SW 1271 (cell line): Measurements from ENCODE around the gene IQGAP2.
"Not testable (repeated sequence)": the region's sequence is repeated elsewhere in the genome, so short reads cannot be mapped to it uniquely, and the experiment has no call there.

Source experiments
- DNase-seq, 2 experiments: peaks; one replicate each; lab custom pipeline; 2025; lab: John Stamatoyannopoulos, UW

The IQGAP2 gene

DNA sequence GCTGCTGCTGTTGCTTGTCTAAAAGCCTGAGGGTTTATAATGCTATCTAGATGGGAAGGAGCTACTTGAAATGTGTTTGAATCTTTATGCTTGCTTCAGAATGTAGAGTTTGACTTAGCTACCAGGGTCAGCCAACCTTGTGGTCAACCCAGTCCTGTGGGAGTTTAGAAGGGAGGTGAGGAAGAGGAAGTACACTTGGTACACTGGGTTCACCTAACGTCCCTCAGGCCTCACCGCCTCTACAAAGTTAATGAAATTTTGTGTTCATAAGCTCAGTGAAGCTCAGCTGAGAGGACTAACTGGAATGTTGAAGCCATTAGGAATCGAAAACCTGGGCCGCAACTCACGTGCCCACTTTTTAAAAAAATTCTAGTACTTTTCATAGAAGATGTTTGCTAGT is 10.7 kb downstream of the IQGAP2 start:
- DNase-seq, result no peak

DNA sequence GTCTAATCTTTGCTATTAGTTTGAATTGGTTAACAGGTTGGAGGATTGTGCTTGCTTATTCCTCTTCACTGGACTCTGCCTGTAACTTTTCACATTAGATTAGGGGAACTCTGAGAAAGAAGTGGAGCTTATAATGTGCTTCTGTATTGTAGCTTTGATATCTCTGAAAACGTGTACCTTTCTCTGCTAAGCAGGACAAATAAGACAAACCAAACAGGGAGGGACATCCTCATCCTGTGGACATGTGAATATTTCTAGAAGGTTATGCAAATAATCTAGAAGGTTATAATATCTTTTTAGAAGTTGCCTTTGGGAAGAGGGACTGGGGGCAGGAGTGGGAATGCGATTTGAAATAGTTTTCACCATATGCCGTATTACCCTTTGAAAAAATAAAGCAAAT is 11.7 kb downstream of the IQGAP2 start:
- DNase-seq, result no peak

DNA sequence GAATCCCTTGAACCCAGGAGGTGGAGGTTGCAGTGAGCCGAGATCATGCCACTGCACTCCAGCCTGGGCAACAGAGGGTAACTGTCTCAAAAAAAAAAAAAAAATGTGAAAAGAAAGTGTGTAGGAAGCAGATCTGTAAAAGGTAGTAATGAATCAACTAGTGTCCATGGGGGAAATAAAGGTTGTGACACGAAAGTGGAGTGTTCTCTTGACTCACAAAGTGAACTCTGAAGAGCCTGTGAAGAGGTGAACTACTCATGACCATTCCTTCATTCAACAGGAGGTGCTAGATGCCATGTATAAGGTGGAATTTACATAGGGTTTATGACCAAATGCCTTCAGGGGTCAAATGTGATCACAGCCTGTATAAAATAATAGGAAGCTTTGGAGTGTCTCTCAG is 12.8 kb downstream of the IQGAP2 start:
- DNase-seq, result no peak

DNA sequence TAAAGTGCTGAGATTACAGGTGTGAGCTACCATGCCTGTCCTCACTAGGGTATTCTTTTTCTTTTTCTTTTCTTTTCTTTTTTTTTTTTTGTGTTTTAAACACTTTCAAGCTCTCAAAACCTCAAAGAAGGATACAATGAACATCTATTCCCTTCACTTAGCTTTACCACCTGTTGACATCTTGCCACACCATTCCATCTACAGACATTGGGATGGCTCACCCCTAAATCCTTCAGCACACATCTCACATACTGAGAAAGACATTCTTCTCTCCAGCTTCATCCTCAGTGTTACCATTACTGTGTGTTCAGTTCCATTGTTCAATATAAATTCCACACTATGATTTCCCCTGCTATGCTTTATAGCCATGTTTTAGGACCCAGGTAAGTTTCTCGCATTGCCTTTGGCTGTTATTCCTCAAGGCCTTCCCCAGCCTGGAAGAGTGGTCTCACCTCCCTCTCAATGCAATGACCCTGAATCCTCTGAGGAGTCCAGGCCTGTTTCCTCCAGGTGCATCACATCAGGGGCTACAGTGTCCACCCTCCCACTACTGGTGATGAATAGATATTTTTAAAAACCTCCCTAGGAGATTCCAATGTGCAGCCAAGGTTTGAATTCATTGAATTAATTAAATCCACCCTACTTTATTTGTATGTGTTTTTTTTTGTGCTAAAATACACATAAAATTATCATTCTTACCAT is 16.7 kb downstream of the IQGAP2 start:
- no peak for DNase-seq

DNA sequence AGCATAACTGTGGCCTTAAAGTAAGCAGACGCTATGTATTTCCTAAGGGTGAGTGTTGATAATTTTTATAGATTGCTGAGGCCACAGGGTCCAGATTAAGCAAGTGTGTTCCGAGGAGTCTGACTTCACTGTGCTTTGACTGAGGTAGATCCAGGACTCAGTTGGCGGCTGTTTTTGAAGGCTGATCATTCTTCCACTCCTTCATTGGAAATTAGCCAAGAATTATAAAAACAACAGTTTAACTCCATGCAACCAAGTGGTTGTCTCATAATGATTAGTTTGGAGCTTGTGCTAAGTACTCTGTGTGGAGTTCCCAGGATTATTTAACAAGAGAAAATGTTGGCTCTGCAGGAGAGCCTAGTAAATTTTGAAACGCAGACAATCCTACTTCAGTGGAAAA is 19.1 kb downstream of the IQGAP2 start:
- DNase-seq, result no peak

DNA sequence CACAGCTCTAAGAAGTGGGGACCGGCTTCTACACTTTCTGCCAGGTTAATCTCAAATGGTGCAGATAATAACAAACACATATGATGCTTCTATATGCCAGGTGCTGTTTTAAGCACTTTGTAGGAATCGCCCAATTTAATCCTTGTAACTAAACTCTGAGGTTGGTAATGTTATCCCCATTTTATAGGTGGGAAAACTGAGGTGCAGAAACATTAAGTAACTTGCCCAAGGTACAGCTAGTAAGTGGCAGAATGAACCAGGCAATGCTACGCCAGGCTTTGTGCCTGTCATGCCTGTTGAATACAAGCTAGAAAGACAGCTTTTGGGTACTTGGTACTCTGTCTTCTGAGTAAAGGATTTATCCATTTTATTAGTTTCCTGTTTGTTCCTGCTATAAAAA is 19.7 kb downstream of the IQGAP2 start:
- no peak for DNase-seq

DNA sequence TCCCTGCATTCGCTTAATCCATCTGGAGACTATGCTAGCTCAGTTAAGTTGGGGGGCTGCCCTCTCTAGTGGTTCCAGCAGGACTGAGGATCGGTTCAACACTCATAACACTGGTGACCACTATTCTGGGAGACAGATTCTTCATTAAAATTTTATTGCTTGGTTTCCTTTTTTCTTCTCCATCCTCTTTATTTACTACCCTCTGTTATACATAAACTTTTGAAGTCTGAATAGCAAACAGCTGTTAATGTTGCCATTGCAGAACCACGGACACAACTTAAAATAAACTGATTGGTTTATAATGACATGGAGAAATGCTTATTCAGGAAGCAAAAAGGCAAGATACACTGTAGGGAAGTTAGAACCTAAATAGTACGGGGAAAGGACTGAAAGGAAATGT is 22.1 kb downstream of the IQGAP2 start:
- no peak for DNase-seq

DNA sequence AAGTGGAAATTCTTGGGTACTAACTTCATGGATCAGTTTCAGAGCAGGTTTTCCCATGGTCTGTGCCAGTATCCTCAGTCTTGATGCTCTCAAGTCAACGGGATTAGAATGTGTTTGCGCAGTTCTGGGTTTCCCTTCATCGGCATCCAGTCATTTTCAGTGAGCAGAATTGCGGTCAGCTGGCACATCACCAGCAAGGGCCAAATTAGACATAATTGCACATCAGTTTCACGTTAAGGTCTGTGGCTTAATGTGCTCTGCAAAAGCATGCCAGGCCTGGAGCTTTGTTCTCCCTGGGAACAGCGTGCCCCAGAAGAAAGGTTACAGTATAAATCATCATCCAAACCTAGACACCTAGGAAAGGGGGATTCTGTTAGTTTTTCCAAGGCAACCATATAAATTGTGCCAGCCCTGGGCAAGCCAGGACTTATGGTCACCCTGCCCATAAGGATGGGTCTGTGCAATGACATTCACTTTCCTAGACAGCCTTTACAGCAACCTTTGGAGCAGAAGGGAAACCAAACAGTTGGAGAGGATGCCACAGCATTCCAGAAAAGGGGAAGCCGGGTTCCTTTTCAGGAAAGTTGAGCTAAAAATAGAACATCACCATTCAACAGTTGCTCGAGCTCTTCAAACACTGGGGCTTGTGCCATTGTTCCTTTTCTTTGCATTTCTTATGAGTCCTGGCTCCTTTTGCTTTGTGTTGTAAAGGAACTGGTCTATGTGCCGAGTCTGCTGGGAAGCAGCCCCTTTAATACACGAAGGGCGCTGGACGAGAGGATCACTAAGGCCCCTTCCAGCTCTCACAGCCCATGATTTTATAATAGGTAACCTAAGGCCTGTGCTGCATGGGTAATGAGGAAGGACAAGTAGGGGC is 23.1 kb downstream of the IQGAP2 start:
- no peak for DNase-seq

DNA sequence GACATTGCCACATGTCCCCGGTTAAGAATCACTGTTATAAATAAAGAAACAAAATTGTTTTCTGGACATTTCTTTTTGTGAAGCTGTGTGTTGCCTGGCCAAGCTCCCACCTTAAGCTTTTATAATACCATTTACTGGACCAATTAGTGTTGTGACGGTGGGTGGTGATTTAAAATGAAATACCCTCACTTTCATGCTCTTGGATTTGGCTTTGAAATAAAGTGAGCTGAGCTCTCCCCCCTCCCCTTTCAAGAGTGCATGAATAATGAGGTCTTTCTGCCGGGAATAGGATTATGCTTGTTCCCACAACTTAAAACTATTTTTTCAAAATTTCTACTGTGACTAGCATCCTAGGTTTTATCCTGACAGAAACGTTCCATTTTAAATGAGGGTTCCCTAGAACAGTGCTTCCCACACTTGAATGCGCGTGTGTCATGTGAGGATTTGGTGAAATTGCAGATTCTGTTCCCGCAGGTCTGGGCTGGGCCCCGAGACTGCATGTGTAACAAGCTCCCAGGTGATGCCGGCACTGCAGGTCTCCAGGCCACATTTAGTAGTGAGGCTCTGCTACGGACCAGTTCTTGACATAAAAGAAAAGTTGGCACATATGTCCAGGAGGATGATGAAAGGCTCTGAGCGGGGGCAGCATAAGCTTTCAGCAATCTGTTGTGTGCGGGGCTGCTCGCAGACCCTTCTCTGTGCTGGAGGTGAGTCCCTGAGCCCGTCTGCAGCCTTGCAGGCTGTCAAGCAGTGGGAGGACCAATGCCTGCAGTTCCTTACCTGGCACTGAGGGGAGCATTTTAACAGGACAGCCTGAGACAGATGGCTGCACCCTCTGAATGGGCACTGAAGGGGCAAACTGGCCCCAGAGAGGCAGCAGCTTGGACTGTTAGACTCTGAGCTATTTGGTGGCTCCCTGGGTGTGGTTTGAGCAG is 24.4 kb downstream of the IQGAP2 start:
- no peak for DNase-seq

DNA sequence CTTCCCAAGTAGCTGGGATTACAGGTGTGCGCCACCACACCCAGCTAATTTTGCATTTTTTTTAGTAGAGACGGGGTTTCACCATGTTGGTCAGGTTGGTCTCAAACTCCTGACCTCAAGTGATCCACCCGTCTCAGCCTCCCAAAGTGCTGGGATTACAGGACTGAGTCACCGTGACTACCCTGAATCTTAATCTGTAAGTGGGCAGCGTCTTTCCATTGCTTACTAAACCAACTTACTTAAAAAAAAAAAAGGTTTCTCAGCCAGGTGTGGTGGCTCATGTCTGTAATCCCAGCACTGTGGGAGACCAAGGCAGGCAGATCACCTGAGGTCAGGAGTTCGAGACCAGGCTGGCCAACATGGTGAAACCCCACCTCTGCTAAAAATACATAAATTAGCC is 25.5 kb downstream of the IQGAP2 start:
- not testable (repeated sequence) for DNase-seq

DNA sequence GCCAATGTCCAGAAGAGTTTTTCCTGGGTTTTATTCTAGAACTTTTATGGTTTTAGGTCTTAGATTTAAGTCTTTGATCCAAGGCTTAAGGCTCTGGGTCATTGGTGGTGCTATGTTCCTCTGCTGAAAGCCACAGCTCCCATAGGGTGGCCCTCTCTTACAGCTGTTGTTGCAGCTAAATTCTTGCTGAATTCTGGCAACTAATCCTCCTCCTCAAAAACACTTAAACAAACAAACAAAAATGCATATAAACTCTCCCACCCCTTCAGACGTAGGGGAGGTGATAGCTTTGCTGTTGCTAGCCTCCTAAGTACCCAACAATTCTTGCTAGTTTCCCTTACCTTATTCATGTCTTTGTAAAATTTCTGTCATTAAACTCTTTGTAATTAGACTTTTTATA is 30.2 kb downstream of the IQGAP2 start:
- DNase-seq, result no peak

DNA sequence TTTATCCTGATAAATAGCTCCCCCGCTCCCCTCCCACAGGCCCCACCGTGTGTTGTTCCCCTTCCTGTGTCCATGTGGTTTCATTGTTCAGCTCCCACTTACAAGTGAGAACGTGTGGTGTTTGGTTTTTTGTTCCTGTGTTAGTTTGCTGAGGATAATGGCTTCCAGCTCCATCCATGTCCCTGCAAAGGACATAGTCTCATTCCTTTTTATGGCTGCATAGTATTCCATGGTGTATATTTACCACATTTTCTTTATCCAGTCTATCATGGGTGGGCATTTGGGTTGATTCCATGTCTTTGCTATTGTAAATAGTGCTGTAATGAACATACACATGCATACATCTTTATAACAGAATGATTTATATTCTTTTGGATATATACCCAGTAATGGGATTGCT is 34.4 kb downstream of the IQGAP2 start:
- DNase-seq, result not testable (repeated sequence)

DNA sequence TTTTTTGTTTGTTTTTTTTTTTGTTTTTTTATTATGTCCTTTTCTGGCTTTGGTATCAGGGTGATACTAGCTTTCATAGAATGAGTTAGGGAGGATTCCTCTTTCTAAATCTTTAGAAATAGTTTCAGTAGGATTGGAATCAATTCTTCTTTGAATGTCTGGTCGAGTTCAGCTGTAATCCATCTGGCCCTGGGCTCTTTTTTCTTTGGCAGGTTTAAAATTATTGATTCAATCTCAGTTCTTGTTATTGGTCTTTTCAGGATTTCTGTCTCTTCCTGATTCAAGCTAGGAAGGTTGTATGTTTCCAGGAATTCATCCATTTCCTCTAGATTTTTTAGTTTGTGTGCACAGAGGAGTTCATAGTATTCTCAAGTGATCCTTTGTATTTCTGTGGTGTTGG is 34.9 kb downstream of the IQGAP2 start:
- DNase-seq, result no peak

DNA sequence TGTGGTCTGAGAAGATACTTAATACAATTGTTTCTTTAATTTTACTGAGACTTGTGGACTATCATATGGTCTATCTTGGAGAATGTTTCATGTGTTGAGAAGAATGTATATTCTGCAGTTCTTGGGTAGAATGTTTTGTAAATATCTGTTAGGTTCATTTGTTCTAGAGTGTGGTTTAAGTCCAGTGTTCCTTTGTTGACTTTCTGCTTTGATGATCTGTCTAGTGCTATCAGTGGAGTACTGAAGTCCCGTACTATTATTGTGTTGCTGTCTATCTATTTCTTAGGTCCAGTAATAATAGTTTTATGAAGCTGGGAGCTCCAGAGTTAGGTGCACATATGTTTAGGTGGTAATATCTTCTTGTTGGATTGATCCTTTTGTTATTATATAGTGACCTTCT is 36.1 kb downstream of the IQGAP2 start:
- DNase-seq, result no peak

DNA sequence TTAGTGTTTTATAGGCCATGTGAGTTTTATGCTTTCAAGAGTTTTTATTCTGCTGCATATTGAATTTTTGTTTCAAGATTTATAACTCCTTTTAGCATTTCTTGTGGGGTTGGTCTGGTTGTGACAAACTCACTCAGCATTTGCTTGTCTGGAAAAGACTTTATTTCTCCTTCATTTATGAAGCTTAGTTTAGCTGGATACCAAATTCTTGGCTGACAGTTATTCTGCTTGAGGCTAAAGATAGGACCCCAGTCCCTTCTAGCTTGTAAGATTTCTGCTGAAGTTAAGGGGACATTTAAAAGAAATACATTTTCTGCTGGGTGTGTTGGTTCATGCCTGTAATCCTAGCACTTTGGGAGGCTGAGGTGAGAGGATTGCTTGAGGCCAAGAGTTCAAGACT is 36.8 kb downstream of the IQGAP2 start:
- no peak for DNase-seq

DNA sequence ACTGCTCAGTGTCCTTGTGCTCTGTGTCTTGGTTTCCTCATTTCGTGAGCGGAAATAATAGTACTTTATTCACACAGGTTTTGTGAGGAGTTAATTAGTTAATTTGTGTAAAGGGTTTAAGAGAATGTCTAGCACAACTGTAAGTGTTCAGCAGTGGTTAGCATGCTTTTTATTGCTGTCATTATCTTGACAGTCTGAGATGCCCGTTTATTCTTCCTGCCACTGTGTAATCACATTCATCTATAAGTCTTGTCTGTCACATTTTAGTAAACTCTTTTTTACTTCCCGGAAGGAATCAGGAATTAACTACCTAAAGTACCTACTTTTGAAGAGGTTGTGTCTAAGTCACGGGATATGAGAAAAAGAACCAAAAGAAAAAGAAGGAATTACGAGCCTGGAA is 38.0 kb downstream of the IQGAP2 start:
- DNase-seq, result no peak

DNA sequence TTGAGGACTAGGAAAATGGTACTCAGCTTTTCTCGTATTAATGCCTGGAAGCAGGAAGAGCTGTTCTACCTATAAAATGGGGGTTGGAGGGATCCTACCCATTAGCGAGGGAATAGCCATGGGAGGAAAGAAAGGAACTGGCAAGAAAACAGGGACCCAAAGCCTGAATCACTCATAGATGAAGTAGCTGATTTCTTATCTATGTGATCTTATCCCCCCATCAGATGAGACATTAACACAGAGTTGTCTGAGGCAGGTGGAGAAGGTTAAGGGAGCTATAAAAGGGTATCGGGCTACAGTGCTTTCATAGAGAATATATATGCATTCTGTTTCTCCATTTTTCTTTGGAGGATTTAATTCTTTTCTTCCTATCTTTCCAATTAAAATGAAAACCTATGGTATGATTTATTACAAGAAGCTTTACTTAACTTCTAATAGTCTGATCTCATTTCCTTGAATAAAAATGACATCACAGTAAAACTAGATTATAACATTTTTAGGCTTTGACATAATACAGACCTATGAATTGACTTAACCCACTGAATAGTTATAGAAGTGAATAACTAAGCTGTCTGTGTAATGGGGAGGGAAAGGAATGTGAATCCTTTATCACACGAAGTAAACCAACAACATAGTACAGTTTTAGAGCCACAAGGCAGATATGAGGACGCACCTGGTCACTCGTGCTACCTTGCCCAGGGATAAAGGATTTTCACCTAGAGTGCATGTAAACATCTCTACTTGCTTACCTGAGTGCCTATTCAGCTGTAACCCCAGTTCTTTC is 39.0 kb downstream of the IQGAP2 start:
- no peak for DNase-seq

DNA sequence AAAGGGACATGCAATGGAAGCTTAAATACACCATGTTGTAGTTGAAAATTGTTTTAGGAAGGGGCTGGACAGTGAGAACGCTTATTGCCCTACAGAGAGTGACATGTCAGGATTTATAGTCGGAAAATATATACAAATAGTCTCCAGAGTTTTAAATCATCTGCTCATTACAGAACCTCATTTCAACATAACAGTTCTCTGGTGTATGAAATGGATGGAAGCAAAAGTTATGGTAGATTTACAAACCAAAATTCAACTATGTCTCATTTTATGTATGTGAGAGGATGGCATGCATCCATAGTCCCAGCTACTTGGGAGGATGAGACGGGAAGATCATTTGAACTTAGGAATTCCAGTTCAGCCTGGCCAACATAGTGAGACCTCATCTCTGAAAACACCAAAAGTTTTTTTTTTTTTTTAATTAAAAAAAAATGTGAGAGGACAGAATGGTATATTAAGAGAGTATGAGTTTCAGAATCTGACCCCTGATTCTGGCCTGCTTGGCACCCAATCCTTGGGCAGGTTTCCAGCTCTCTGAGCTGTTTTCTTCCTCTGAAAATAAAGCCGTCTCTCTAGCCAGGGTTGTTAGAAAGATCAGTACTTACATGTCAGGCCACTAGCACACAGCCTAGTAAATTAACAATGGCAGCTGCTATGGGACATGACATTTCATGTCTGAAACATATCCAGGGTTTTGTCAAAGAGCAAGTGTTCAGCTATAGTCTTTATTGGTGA is 40.1 kb downstream of the IQGAP2 start:
- DNase-seq, result no peak

DNA sequence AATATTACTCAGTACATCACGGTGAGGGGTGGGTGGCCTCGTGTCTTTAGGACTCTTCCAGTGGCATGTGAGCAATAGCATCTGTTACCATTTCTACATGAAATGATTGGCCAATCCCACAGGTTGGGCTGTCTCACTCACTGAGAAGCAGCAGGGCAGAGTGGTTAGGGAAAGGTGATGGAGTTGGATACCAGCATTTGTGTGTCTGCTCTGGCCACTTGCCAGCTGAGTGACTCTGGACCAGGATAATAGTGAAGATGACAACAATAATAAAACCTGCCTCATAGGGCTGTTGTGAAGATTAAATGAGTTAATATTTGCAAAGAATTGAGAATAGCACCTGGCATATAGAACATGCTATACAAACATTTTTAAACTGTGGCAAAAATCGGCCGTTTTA is 42.0 kb downstream of the IQGAP2 start:
- no peak for DNase-seq

DNA sequence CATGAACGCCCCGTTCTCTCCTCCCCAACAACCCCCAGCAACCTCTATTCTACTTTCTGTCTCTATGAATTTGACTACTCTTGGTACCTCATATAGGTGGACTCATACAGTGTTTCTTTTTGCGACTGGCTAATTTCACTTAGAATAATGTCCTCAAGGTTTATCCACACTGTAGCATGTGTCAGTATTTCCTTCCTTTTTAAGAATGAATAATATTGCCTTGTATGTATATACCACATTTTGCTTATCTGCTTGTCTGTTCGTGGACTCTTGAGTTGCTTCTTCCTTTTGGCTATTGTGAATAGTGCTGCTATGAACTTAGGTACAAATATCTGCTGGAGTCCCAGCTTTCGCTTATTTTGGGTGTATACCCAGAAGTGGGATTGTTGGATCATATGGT is 42.7 kb downstream of the IQGAP2 start:
- DNase-seq, result no peak

DNA sequence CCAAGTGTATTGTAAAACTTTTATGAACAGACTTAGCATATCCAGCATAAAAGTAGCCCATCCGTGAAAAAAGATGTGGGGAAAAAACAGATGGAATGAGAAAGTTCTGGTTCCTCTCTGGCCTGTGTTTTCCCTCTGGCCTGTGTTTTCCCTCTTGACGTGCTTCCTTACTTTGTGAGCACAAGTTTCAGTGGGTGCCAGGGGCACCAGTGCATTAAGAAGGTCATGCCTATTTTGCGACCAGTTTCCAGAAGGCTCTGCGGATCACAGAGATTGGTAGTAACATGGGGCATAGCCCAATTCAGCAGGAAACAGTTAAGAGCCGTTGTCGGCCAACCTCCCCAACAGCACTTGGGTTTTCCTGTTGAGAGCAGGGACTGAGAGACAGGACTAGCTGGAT is 43.7 kb downstream of the IQGAP2 start:
- no peak for DNase-seq
